ENCODE measurements around the gene NID2.

- TF ChIP-seq, protein P1, sequence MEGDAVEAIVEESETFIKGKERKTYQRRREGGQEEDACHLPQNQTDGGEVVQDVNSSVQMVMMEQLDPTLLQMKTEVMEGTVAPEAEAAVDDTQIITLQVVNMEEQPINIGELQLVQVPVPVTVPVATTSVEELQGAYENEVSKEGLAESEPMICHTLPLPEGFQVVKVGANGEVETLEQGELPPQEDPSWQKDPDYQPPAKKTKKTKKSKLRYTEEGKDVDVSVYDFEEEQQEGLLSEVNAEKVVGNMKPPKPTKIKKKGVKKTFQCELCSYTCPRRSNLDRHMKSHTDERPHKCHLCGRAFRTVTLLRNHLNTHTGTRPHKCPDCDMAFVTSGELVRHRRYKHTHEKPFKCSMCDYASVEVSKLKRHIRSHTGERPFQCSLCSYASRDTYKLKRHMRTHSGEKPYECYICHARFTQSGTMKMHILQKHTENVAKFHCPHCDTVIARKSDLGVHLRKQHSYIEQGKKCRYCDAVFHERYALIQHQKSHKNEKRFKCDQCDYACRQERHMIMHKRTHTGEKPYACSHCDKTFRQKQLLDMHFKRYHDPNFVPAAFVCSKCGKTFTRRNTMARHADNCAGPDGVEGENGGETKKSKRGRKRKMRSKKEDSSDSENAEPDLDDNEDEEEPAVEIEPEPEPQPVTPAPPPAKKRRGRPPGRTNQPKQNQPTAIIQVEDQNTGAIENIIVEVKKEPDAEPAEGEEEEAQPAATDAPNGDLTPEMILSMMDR (conservative IDR thresholded peaks at IDR 0.05 in 1 of 2, IDR thresholded peaks at IDR 0.05 in 1 of 2; ENCODE audit: low read depth in 1 of 2, low read length in 2 of 2): no peak
- TF ChIP-seq EZH2 (IDR thresholded peaks at IDR 0.05; ENCODE audit: low read length, missing control alignments): no peak
These were observed 20.1 kb downstream of the NID2 start for GRCh38 chr14:52048641-52049204.
